Astrocyte (in vitro differentiated cells and primary cell): ENCODE data around the gene FSTL4. TPM values are rescaled to one million over a fixed set of nuclear protein-coding genes. Genes with fewer than 3 reads are reported as not detected.

Experiments used
- DNase-seq: peaks from one replicate; pipeline ENCODE4 v3.0.0-alpha.2; 2010; ENCODE audit warnings: low read depth
- FAIRE-seq: peaks from 2 replicates; lab custom pipeline; 2011; peaks lifted over from hg19 to GRCh38; lab: Jason Lieb, UNC
- H2AFZ ChIP-seq: 2 replicates; pipeline ENCODE4 v1.6.0; 2012; ENCODE audit warnings: low read depth, low read length, inconsistent platforms
- H3K27ac ChIP-seq: 2 replicates; pipeline ENCODE4 v1.5.1; 2011; ENCODE audit warnings: low read depth, low read length, inconsistent platforms
- H3K27me3 ChIP-seq: 2 replicates; pipeline ENCODE4 v1.6.0; 2011; ENCODE audit warnings: low read length, inconsistent platforms; ENCODE audit not compliant: insufficient read depth
- H3K36me3 ChIP-seq: 2 replicates; pipeline ENCODE4 v1.5.1; 2011; ENCODE audit warnings: low read length, inconsistent platforms; ENCODE audit not compliant: insufficient read depth
- H3K4me1 ChIP-seq: 2 replicates; pipeline ENCODE4 v1.5.1; 2011; ENCODE audit warnings: low read length, inconsistent platforms; ENCODE audit not compliant: insufficient read depth
- H3K4me2 ChIP-seq: 2 replicates; pipeline ENCODE4 v1.6.0; 2012; ENCODE audit warnings: low read length, inconsistent platforms
- H3K4me3 ChIP-seq: 2 replicates; pipeline ENCODE4 v1.5.1; 2011; ENCODE audit warnings: low read depth, mild to moderate bottlenecking, low read length, inconsistent platforms; ENCODE audit not compliant: insufficient read depth
- H3K79me2 ChIP-seq: 2 replicates; pipeline ENCODE4 v1.6.0; 2012; ENCODE audit warnings: mild to moderate bottlenecking, low read length, inconsistent platforms; ENCODE audit not compliant: insufficient read depth
- H3K9ac ChIP-seq: 2 replicates; pipeline ENCODE4 v1.6.0; 2012; ENCODE audit warnings: mild to moderate bottlenecking, low read length, inconsistent platforms
- H3K9me3 ChIP-seq: 2 replicates; pipeline ENCODE4 v1.5.1; 2012; ENCODE audit warnings: low read depth, mild to moderate bottlenecking, low read length, inconsistent platforms; ENCODE audit not compliant: insufficient read depth
- H4K20me1 ChIP-seq: 2 replicates; pipeline ENCODE4 v1.6.0; 2012; ENCODE audit warnings: low read length, inconsistent platforms; ENCODE audit not compliant: insufficient read depth
- H3K27ac Mint-ChIP-seq: one replicate; pipeline ENCODE4 v1.8.0; 2021; ENCODE audit warnings: mild to moderate bottlenecking, mixed read lengths; ENCODE audit not compliant: unreplicated experiment
- H3K27me3 Mint-ChIP-seq: one replicate; pipeline ENCODE4 v1.8.0; 2021; ENCODE audit warnings: low read depth, mixed read lengths; ENCODE audit not compliant: unreplicated experiment
- H3K36me3 Mint-ChIP-seq: one replicate; pipeline ENCODE4 v1.8.0; 2021; ENCODE audit warnings: low read depth, mixed read lengths; ENCODE audit not compliant: unreplicated experiment
- H3K4me1 Mint-ChIP-seq: one replicate; pipeline ENCODE4 v1.8.0; 2021; ENCODE audit warnings: low read depth, mixed read lengths; ENCODE audit not compliant: unreplicated experiment
- H3K4me3 Mint-ChIP-seq: one replicate; pipeline ENCODE4 v1.8.0; 2021; ENCODE audit warnings: mild to moderate bottlenecking, moderate library complexity, mixed read lengths; ENCODE audit not compliant: unreplicated experiment
- H3K9me3 Mint-ChIP-seq: one replicate; pipeline ENCODE4 v1.8.0; 2021; ENCODE audit warnings: mild to moderate bottlenecking, mixed read lengths; ENCODE audit not compliant: unreplicated experiment
- CTCF ChIP-seq: IDR thresholded peaks from 2 replicates; pipeline ENCODE4 v1.5.1; 2011; ENCODE audit warnings: low read depth, mild to moderate bottlenecking, inconsistent platforms, low read length, moderate library complexity; ENCODE audit not compliant: insufficient read depth
- EZH2 ChIP-seq: IDR thresholded peaks from 2 replicates; pipeline ENCODE4 v1.6.1; 2012; ENCODE audit warnings: mild to moderate bottlenecking, low read length, inconsistent platforms; ENCODE audit not compliant: insufficient read depth
- total RNA-seq: library from RNA; stranded (reverse); gene quantifications from 2 replicates; pipeline ENCODE4 v1.2.1, GENCODE V29; 2021

FSTL4 gene
- total RNA-seq, 1 donor from 2014 or later: not detected

DNA sequence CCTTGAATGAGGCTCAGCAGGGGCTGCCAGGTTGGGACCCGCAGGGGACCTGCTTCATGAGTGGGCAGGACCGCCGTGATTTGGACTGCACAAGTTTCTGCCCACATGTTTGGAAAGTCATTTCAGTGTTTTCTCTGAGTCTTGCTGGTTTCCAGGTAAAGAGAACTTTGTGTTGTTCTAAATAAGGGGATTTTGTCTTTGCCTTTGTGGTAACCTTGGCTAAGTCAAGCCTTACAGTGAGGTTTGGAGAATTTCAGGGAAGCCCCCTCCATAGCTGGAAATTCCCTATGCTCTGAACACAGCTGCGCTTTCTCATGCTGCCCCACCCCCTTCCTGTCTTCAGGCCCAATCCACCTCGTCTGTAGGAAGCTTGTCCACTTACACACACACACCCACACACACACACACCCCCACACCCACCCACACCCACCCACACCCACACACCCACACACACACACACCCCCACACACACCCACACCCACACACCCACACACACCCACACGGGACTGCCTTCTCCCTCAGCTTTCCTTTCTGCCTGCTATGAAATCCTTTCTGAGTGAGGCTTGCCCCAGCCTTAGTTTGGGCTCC is 290.4 kb downstream of the FSTL4 start:
- no peak overlapping the region for H3K4me3 Mint-ChIP-seq
- Histone ChIP-seq H3K27me3 (peaks cover 3% of the 10 kb centered on the region), H3K9ac (no peak overlapping the region), H3K27ac (no peak overlapping the region), H2AFZ (no peak overlapping the region), H3K79me2 (no peaks in the 10 kb centered on the region), H3K4me3 (no peak overlapping the region), H3K4me1 (no peaks in the 10 kb centered on the region), H3K9me3 (no peaks in the 10 kb centered on the region), H3K36me3 (no peaks in the 10 kb centered on the region), H3K4me2 (no peak overlapping the region), H4K20me1 (no peaks in the 10 kb centered on the region)
- peaks cover 36% of the 10 kb centered on the region for H3K27me3 Mint-ChIP-seq
- H3K27ac Mint-ChIP-seq: no peak overlapping the region
- no peaks in the 10 kb centered on the region for H3K36me3 Mint-ChIP-seq
- FAIRE-seq (no peak), DNase-seq (no peak)
- peaks cover 4% of the 10 kb centered on the region for H3K4me1 Mint-ChIP-seq
- H3K9me3 Mint-ChIP-seq: no peaks in the 10 kb centered on the region
- TF ChIP-seq CTCF (no peak), EZH2 (no peak)

DNA sequence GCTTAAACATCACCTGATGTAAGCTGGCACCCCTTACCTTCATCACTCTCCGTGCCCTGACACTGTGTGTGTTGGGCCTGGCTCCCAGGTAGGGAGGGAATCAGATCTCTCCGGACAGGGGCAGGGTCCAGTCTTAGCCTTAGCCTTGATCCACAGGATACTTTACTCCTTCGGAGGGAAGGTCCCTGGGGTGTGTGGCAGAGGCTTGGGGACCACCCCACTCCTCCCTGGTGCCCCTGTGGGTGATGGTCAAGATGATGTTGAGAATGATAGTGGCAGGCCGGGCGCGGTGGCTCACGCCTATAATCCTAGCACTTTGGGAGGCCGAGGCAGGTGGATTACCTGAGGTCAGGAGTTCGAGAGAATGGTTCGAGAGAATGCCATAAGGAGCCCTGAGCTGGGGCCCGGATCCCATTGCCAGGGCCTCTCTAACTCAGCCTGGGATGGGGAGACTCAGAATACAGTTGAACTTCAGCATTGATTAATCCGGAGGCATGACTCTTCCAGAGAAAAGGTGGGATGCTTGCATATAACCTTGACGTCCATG is 291.0 kb downstream of the FSTL4 start:
- no peak overlapping the region for H3K9ac ChIP-seq
- Mint-ChIP-seq H3K27me3 (peaks cover 38% of the 10 kb centered on the region), H3K9me3 (no peaks in the 10 kb centered on the region), H3K36me3 (no peaks in the 10 kb centered on the region), H3K4me3 (no peak overlapping the region), H3K27ac (no peak overlapping the region), H3K4me1 (peaks cover 4% of the 10 kb centered on the region)
- H3K9me3 ChIP-seq: no peaks in the 10 kb centered on the region
- no peak overlapping the region for H2AFZ ChIP-seq
- no peak overlapping the region for H3K4me2 ChIP-seq
- H3K36me3 ChIP-seq: no peaks in the 10 kb centered on the region
- H4K20me1 ChIP-seq: no peaks in the 10 kb centered on the region
- DNase-seq: no peak
- H3K4me3 ChIP-seq: no peak overlapping the region
- H3K27ac ChIP-seq: no peak overlapping the region
- no peaks in the 10 kb centered on the region for H3K4me1 ChIP-seq
- FAIRE-seq: no peak
- peaks cover 4% of the 10 kb centered on the region for H3K27me3 ChIP-seq
- TF ChIP-seq CTCF (no peak), EZH2 (no peak)
- H3K79me2 ChIP-seq: no peaks in the 10 kb centered on the region

- no peak for FAIRE-seq
- H2AFZ ChIP-seq: no peak overlapping the region
- H3K27me3 ChIP-seq: peaks cover 4% of the 10 kb centered on the region
- no peak overlapping the region for H3K27ac Mint-ChIP-seq
- H3K9me3 Mint-ChIP-seq: no peaks in the 10 kb centered on the region
- H3K4me3 Mint-ChIP-seq: no peak overlapping the region
- H3K4me1 Mint-ChIP-seq: peaks cover 4% of the 10 kb centered on the region
- peaks cover 34% of the 10 kb centered on the region for H3K27me3 Mint-ChIP-seq
- H3K4me2 ChIP-seq: no peak overlapping the region
- DNase-seq: no peak
- H3K36me3 ChIP-seq: no peaks in the 10 kb centered on the region
- H3K79me2 ChIP-seq: no peaks in the 10 kb centered on the region
- no peaks in the 10 kb centered on the region for H4K20me1 ChIP-seq
- no peaks in the 10 kb centered on the region for H3K36me3 Mint-ChIP-seq
- H3K4me3 ChIP-seq: no peak overlapping the region
- no peaks in the 10 kb centered on the region for H3K9me3 ChIP-seq
- H3K9ac ChIP-seq: no peak overlapping the region
- no peaks in the 10 kb centered on the region for H3K4me1 ChIP-seq
- TF ChIP-seq EZH2: no peak
- TF ChIP-seq CTCF: no peak
- no peak overlapping the region for H3K27ac ChIP-seq
Observed at GRCh38 chr5:133319905-133320520, 292.3 kb downstream of the FSTL4 start.
